ENCODE results near the gene FRMD4A. TPM values are rescaled to one million over a fixed set of nuclear protein-coding genes. Genes with fewer than 3 reads are reported as not detected.

FRMD4A gene
- polyA plus RNA-seq, 1 of the 3 experiments (the other 2 are of a cell fraction), result 37.7 TPM

DNA sequence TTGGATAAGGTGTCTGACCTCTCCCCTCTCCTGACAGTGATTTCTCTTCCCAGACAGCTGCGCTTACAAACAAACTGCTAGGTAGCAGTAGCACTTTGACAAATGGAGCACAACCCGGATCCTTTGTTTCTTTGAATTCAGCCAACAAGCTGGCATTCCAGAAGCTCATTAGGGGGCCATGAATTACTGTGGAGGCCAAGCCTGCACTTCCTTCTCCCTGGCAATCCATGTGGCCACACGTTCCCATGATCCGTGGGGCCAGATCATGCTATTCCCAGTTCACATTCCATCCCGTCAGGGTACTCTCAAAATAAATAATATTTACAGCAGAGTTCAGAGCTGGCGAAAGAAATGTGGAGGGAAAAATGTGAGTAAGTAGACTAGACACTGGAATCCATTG, 571.6 kb downstream of the FRMD4A start (continued):
- TF ChIP-seq, protein P1, sequence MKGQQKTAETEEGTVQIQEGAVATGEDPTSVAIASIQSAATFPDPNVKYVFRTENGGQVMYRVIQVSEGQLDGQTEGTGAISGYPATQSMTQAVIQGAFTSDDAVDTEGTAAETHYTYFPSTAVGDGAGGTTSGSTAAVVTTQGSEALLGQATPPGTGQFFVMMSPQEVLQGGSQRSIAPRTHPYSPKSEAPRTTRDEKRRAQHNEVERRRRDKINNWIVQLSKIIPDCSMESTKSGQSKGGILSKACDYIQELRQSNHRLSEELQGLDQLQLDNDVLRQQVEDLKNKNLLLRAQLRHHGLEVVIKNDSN (IDR thresholded peaks at IDR 0.05; ENCODE audit: borderline replicate concordance, low read depth), result no peak
- no peak for TF ChIP-seq FOXM1 (IDR thresholded peaks at IDR 0.05; ENCODE audit: low read depth)
- no peak for TF ChIP-seq EZH2phosphoT487 (IDR thresholded peaks at IDR 0.05; ENCODE audit: borderline replicate concordance, low read depth)
- TF ChIP-seq GABPA (IDR thresholded peaks at IDR 0.05; ENCODE audit: low read depth), result no peak
- no peak for TF ChIP-seq ELF1 (IDR thresholded peaks at IDR 0.05)
- TF ChIP-seq GATA2 (CRISPR knock-in tag; IDR thresholded peaks at IDR 0.05), result no peak
- TF ChIP-seq CHD2 (IDR thresholded peaks at IDR 0.05; ENCODE audit: low read length, partially characterized antibody), result no peak
- TF ChIP-seq, protein P2, sequence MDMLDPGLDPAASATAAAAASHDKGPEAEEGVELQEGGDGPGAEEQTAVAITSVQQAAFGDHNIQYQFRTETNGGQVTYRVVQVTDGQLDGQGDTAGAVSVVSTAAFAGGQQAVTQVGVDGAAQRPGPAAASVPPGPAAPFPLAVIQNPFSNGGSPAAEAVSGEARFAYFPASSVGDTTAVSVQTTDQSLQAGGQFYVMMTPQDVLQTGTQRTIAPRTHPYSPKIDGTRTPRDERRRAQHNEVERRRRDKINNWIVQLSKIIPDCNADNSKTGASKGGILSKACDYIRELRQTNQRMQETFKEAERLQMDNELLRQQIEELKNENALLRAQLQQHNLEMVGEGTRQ (IDR thresholded peaks at IDR 0.05; ENCODE audit: borderline replicate concordance, low read depth, low read length), result no peak
- TF ChIP-seq TAF1 (IDR thresholded peaks at IDR 0.05; ENCODE audit: borderline replicate concordance, low read depth, low read length), result no peak

DNA sequence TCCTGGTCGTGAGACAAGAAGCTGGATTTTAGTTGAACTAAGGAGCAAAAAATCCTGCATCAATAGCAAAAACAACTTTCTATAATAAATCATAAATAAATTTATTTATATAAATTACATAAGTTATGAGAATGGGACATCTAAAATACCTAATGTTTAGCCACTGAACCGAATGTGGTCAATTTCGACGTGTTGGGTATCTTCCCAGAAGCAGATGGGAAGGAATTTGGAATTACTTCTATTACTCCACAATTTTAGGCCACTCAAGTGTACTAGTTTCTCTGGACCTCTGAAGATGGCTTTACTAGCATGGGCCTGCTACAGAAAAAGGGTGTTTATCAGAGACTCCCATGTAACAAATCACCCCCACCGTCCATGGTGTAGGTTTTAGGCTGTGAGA, 572.0 kb downstream of the FRMD4A start:
- Histone ChIP-seq H3K9ac (no peak overlapping the region), H3F3A (replicated peaks; ENCODE audit: insufficient read depth) (peaks cover 7% of the 10 kb centered on the region), H3K79me2 (ENCODE audit: insufficient read depth) (peaks cover 5% of the 10 kb centered on the region; the same call in 1 of the 2 replicates), H4K20me1 (ENCODE audit: insufficient read depth) (no peaks in the 10 kb centered on the region), H3K36me3 (replicated peaks in 1 of 2; ENCODE audit: control insufficient read depth in 1 of 2, insufficient read depth in 2 of 2, low read length in 1 of 2) (peaks cover 3 to 40% of the 10 kb centered on the region in 2 experiments), H3K27ac (ENCODE audit: low read depth in 2 of 2, low read length in 1 of 2) (peak overlapping the region; percentile 69 to 94), H2AFZ (ENCODE audit: low read depth) (no peak overlapping the region), H3K4me2 (no peak overlapping the region), H3K9me2 (no peaks in the 10 kb centered on the region), H3K4me3 (ENCODE audit: low read depth in 2 of 2, low read length in 1 of 2) (no peak overlapping the region), H3K4me1 (ENCODE audit: control insufficient read depth in 1 of 2, insufficient read depth in 2 of 2, low read depth in 1 of 2, low read length in 1 of 2) (peaks cover 11 to 31% of the 10 kb centered on the region in 2 experiments; a peak in 3 of 4 replicates), H3K9me3 (no peaks in the 10 kb centered on the region), H3K27me3 (ENCODE audit: insufficient read depth) (no peaks in the 10 kb centered on the region)
- ChIA-PET CTCF (no interaction called here), POLR2A (no interaction called here)
- TF ChIP-seq, protein P3, sequence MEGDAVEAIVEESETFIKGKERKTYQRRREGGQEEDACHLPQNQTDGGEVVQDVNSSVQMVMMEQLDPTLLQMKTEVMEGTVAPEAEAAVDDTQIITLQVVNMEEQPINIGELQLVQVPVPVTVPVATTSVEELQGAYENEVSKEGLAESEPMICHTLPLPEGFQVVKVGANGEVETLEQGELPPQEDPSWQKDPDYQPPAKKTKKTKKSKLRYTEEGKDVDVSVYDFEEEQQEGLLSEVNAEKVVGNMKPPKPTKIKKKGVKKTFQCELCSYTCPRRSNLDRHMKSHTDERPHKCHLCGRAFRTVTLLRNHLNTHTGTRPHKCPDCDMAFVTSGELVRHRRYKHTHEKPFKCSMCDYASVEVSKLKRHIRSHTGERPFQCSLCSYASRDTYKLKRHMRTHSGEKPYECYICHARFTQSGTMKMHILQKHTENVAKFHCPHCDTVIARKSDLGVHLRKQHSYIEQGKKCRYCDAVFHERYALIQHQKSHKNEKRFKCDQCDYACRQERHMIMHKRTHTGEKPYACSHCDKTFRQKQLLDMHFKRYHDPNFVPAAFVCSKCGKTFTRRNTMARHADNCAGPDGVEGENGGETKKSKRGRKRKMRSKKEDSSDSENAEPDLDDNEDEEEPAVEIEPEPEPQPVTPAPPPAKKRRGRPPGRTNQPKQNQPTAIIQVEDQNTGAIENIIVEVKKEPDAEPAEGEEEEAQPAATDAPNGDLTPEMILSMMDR (IDR thresholded peaks at IDR 0.05), result no peak
- no peak for TF ChIP-seq NRF1 (IDR thresholded peaks at IDR 0.05; ENCODE audit: low read depth, low read length)
- no peak for TF ChIP-seq RCOR1 (IDR thresholded peaks at IDR 0.05; ENCODE audit: low read length)
- no peak for TF ChIP-seq NFIC (IDR thresholded peaks at IDR 0.05; ENCODE audit: borderline replicate concordance)
- TF ChIP-seq, protein P4, sequence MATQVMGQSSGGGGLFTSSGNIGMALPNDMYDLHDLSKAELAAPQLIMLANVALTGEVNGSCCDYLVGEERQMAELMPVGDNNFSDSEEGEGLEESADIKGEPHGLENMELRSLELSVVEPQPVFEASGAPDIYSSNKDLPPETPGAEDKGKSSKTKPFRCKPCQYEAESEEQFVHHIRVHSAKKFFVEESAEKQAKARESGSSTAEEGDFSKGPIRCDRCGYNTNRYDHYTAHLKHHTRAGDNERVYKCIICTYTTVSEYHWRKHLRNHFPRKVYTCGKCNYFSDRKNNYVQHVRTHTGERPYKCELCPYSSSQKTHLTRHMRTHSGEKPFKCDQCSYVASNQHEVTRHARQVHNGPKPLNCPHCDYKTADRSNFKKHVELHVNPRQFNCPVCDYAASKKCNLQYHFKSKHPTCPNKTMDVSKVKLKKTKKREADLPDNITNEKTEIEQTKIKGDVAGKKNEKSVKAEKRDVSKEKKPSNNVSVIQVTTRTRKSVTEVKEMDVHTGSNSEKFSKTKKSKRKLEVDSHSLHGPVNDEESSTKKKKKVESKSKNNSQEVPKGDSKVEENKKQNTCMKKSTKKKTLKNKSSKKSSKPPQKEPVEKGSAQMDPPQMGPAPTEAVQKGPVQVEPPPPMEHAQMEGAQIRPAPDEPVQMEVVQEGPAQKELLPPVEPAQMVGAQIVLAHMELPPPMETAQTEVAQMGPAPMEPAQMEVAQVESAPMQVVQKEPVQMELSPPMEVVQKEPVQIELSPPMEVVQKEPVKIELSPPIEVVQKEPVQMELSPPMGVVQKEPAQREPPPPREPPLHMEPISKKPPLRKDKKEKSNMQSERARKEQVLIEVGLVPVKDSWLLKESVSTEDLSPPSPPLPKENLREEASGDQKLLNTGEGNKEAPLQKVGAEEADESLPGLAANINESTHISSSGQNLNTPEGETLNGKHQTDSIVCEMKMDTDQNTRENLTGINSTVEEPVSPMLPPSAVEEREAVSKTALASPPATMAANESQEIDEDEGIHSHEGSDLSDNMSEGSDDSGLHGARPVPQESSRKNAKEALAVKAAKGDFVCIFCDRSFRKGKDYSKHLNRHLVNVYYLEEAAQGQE (IDR thresholded peaks at IDR 0.05; ENCODE audit: low read depth, low read length), result no peak
- TF ChIP-seq RFX5 (IDR thresholded peaks at IDR 0.05; ENCODE audit: low read length), result no peak
- TF ChIP-seq SMC3 (IDR thresholded peaks at IDR 0.05; ENCODE audit: low read depth, low read length), result no peak
- no peak for TF ChIP-seq POLR2AphosphoS5 (IDR thresholded peaks at IDR 0.05; ENCODE audit: low read depth, low read length)
- TF ChIP-seq, protein P5, sequence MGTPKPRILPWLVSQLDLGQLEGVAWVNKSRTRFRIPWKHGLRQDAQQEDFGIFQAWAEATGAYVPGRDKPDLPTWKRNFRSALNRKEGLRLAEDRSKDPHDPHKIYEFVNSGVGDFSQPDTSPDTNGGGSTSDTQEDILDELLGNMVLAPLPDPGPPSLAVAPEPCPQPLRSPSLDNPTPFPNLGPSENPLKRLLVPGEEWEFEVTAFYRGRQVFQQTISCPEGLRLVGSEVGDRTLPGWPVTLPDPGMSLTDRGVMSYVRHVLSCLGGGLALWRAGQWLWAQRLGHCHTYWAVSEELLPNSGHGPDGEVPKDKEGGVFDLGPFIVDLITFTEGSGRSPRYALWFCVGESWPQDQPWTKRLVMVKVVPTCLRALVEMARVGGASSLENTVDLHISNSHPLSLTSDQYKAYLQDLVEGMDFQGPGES (IDR thresholded peaks at IDR 0.05; ENCODE audit: low read depth, low read length), result no peak
- TF ChIP-seq, protein P6, sequence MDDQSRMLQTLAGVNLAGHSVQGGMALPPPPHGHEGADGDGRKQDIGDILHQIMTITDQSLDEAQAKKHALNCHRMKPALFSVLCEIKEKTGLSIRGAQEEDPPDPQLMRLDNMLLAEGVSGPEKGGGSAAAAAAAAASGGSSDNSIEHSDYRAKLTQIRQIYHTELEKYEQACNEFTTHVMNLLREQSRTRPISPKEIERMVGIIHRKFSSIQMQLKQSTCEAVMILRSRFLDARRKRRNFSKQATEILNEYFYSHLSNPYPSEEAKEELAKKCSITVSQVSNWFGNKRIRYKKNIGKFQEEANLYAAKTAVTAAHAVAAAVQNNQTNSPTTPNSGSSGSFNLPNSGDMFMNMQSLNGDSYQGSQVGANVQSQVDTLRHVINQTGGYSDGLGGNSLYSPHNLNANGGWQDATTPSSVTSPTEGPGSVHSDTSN (IDR thresholded peaks at IDR 0.05), result no peak
- TF ChIP-seq RXRA (IDR thresholded peaks at IDR 0.05; ENCODE audit: borderline replicate concordance, low read depth), result no peak
- no peak for TF ChIP-seq RAD21 (IDR thresholded peaks at IDR 0.05; ENCODE audit: low read length)
- no peak for TF ChIP-seq GATA2 (CRISPR knock-in tag; IDR thresholded peaks at IDR 0.05)
- no peak for TF ChIP-seq FOXM1 (IDR thresholded peaks at IDR 0.05; ENCODE audit: low read depth)
- TF ChIP-seq FOXJ3 (CRISPR knock-in tag; IDR thresholded peaks at IDR 0.05), result no peak
- 93% methylated on average over 5 of the region's 5 CpGs for WGBS (ENCODE audit: low lambda C conversion rate)
- DNase-seq, result no peak
